HepG2 (cell line): ENCODE results near the gene NTM. TPM values are rescaled to one million over a fixed set of nuclear protein-coding genes. Genes with fewer than 3 reads are reported as not detected.

Experiments
- ATAC-seq: fragments of 200-7000 bp; cut with Tn5 transposase; 3 replicates; pipeline ENCODE4 v1.9.1; 2020; ENCODE audit warnings: mild to moderate bottlenecking, moderate library complexity
- BruUV-seq: library from RNA; stranded (reverse); fragments of 400-500 nt; replicated peaks from 2 replicates; lab custom pipeline; 2021; lab: Mats Ljungman, UMichigan
- CTCF ChIA-PET: fragments of 300-600 bp; formaldehyde crosslinking; extraction: SDS; loops from one replicate; lab custom pipeline; 2021; ENCODE audit warnings: low total read pairs, inconsistent platforms, low intra/inter-chr PET ratio; lab: Yijun Ruan, JAX
- POLR2A ChIA-PET: fragments of 350-600 bp; sonication (Branson Sonifier 250); formaldehyde crosslinking; loops from one replicate; lab custom pipeline; 2020; ENCODE audit warnings: antibody characterized with exemption, inconsistent platforms; lab: Yijun Ruan, JAX
- DNase-seq: peaks from one replicate; pipeline ENCODE4 v3.0.0-alpha.2; 2015; ENCODE audit warnings: low spot score
- FAIRE-seq: peaks from 3 replicates; lab custom pipeline; 2011; peaks lifted over from hg19 to GRCh38; lab: Jason Lieb, UNC
- H2AFZ ChIP-seq: one replicate; pipeline ENCODE4 v1.6.1; 2011; ENCODE audit warnings: low read length, inconsistent platforms
- H3K27ac ChIP-seq: fragments of 300-600 bp; 3 replicates; pipeline ENCODE4 v1.8.0; 2011; ENCODE audit warnings: mixed run types, mild to moderate bottlenecking, mixed read lengths, low read length, inconsistent platforms; ENCODE audit not compliant: insufficient read depth; ENCODE audit errors: extremely low read length
- H3K27me3 ChIP-seq, 2 experiments: fragments of 200-600 bp in 1 of 2; 2 replicates in 1 of 2; 3 replicates in 1 of 2; pipeline versions ENCODE4 v1.6.0 to v1.8.0; 2011; ENCODE audit warnings: low read length in 2 of 2, mild to moderate bottlenecking in 2 of 2, moderate library complexity in 2 of 2, inconsistent platforms in 1 of 2; ENCODE audit not compliant: insufficient read depth in 2 of 2, control insufficient read depth in 1 of 2
- H3K36me3 ChIP-seq, 2 experiments: fragments of 200-600 bp in 1 of 2; replicated peaks in 1 of 2; 2 replicates in 1 of 2; 3 replicates in 1 of 2; pipeline versions ENCODE4 v1.5.1 to v1.8.0; 2011; ENCODE audit warnings: low read length in 2 of 2, inconsistent platforms in 1 of 2; ENCODE audit not compliant: insufficient read depth in 2 of 2, control insufficient read depth in 1 of 2
- H3K4me1 ChIP-seq: 2 replicates; pipeline ENCODE4 v1.5.1; 2012; ENCODE audit warnings: low read length, inconsistent platforms; ENCODE audit not compliant: insufficient read depth
- H3K4me2 ChIP-seq: 2 replicates; pipeline ENCODE4 v1.6.0; 2011; ENCODE audit warnings: low read depth, low read length, inconsistent platforms
- H3K4me3 ChIP-seq, 3 experiments: fragments of 200-600 bp in 1 of 3; sonication (generic), shearing (Covaris generic) in 1 of 3; replicated peaks in 1 of 3; 2 replicates each; pipeline ENCODE4 v1.5.1; 2011 to 2016; ENCODE audit warnings: low read length in 3 of 3, inconsistent platforms in 2 of 3, low read depth in 2 of 3, mild to moderate bottlenecking in 2 of 3, control low read depth in 1 of 3, mixed read lengths in 1 of 3; ENCODE audit not compliant: insufficient read depth in 1 of 3
- H3K79me2 ChIP-seq: one replicate; pipeline ENCODE4 v1.6.1; 2011; ENCODE audit warnings: low read length, inconsistent platforms; ENCODE audit not compliant: insufficient read depth
- H3K9ac ChIP-seq: 2 replicates; pipeline ENCODE4 v1.6.0; 2011; ENCODE audit warnings: mild to moderate bottlenecking, low read depth, low read length, inconsistent platforms; ENCODE audit not compliant: insufficient read depth
- H3K9me3 ChIP-seq: 2 replicates; pipeline ENCODE4 v1.5.1; 2012; ENCODE audit warnings: mild to moderate bottlenecking, low read length
- H4K20me1 ChIP-seq: 2 replicates; pipeline ENCODE4 v1.6.0; 2011; ENCODE audit warnings: inconsistent platforms, mild to moderate bottlenecking, low read length, moderate library complexity; ENCODE audit not compliant: insufficient read depth
- HIVEP1 ChIP-seq: sonication (generic); formaldehyde crosslinking; IDR thresholded peaks from 2 replicates; pipeline ENCODE4 v1.4.0; 2020; ENCODE audit warnings: mild to moderate bottlenecking, missing genetic modification reagents
- KAT2B ChIP-seq: fragments of 150-350 bp; IDR thresholded peaks from 2 replicates; pipeline ENCODE4 v1.6.1; 2014; ENCODE audit warnings: low read depth, low read length, borderline replicate concordance
- NFE2 ChIP-seq: sonication (generic); formaldehyde crosslinking; IDR thresholded peaks from 2 replicates; pipeline ENCODE4 v1.4.0; 2020; ENCODE audit warnings: missing genetic modification reagents
- NR2C2 ChIP-seq: sonication (generic); formaldehyde crosslinking; IDR thresholded peaks from 2 replicates; pipeline ENCODE4 v1.4.0; 2020; ENCODE audit warnings: missing genetic modification reagents, mild to moderate bottlenecking, moderate library complexity, borderline replicate concordance
- PRPF4 ChIP-seq: fragments of 200-400 bp; formaldehyde crosslinking; IDR thresholded peaks from 2 replicates; pipeline ENCODE4 v1.6.1; 2016; ENCODE audit warnings: low read length, low read depth; ENCODE audit not compliant: poor library complexity, severe bottlenecking
- ZNF207 ChIP-seq: fragments of 450-650 bp; IDR thresholded peaks from 2 replicates; pipeline ENCODE4 v1.6.1; 2016; ENCODE audit warnings: antibody characterized with exemption, borderline replicate concordance
- ZNF296 ChIP-seq: sonication (generic); formaldehyde crosslinking; conservative IDR thresholded peaks from 2 replicates; pipeline ENCODE4 v1.5.0; 2020; ENCODE audit warnings: mild to moderate bottlenecking, missing genetic modification reagents
- ZNF552 ChIP-seq: sonication (generic); formaldehyde crosslinking; IDR thresholded peaks from 2 replicates; pipeline ENCODE4 v1.9.0; 2022; ENCODE audit warnings: missing genetic modification reagents, mild to moderate bottlenecking, borderline replicate concordance
- ZNF572 ChIP-seq: sonication (generic); formaldehyde crosslinking; IDR thresholded peaks from 2 replicates; pipeline ENCODE4 v1.5.1; 2020; ENCODE audit warnings: mild to moderate bottlenecking, missing genetic modification reagents
- ZNF644 ChIP-seq: IDR thresholded peaks from 2 replicates; pipeline ENCODE4 v1.6.1; 2016; ENCODE audit warnings: low read depth
- ZNF724P ChIP-seq: sonication (generic); formaldehyde crosslinking; IDR thresholded peaks from 2 replicates; pipeline ENCODE4 v1.8.0; 2022; ENCODE audit warnings: missing genetic modification reagents, borderline replicate concordance
- WGBS: methylation state at CpG from one replicate; pipeline ENCODE4 v1.1.6; 2017; ENCODE audit warnings: low lambda C conversion rate; 5-methylcytosine and 5-hydroxymethylcytosine counted together
- in situ Hi-C: cut with HindIII; loops from 2 replicates; pipeline ENCODE4 v1.10.0; 2017; ENCODE audit warnings: low pct_unique_long_range_greater_than_20kb; ENCODE audit not compliant: extremely low pct_ligation_motif_present
- intact Hi-C: fragments of 100-400 bp; cut with micrococcal nuclease; formaldehyde crosslinking; loops from one replicate; pipeline ENCODE4 v1.10.0; 2022; ENCODE audit not compliant: unreplicated experiment
- polyA plus RNA-seq, 8 experiments: library from polyadenylated mRNA; depleted of rRNA in 3 of 8; stranded (reverse) in 7 of 8; unstranded in 1 of 8; fragments of >200 nt; fragmentation: Illumina TruSeq in 4 of 8; extraction: Trizol in 4 of 8; gene quantifications; 2 replicates each; pipeline versions ENCODE4 v1.2.1 to v1.2.3, GENCODE V29; 2011 to 2016; ENCODE audit warnings: low read depth in 4 of 8, missing spikeins in 1 of 8, mixed read lengths in 1 of 8; ENCODE audit not compliant: insufficient read depth in 1 of 8
- total RNA-seq, 5 experiments: library from RNA; depleted of rRNA; stranded (reverse); fragments of >200 nt; fragmentation: Illumina TruSeq; extraction: Trizol; gene quantifications; 2 replicates each; pipeline ENCODE4 v1.2.3, GENCODE V29; 2016; ENCODE audit warnings: low read depth in 1 of 5
- TF ChIP-seq, protein P1 (sequence below): sonication (generic); formaldehyde crosslinking; IDR thresholded peaks from 2 replicates; pipeline ENCODE4 v1.4.0; 2020; ENCODE audit warnings: missing genetic modification reagents
- TF ChIP-seq, protein P2 (sequence below): sonication (generic); formaldehyde crosslinking; IDR thresholded peaks from 2 replicates; pipeline ENCODE4 v1.5.1; 2020; ENCODE audit warnings: missing genetic modification reagents, mild to moderate bottlenecking, borderline replicate concordance
- TF ChIP-seq, protein P3 (sequence below): sonication (generic); formaldehyde crosslinking; IDR thresholded peaks from 2 replicates; pipeline ENCODE4 v1.5.0; 2020; ENCODE audit warnings: mild to moderate bottlenecking, missing genetic modification reagents

Gene NTM
- total and polyA plus RNA-seq, 2 of the 13 experiments (the other 11 are each of a cell fraction or from before 2014, with no cell fraction given) = not detected

DNA sequence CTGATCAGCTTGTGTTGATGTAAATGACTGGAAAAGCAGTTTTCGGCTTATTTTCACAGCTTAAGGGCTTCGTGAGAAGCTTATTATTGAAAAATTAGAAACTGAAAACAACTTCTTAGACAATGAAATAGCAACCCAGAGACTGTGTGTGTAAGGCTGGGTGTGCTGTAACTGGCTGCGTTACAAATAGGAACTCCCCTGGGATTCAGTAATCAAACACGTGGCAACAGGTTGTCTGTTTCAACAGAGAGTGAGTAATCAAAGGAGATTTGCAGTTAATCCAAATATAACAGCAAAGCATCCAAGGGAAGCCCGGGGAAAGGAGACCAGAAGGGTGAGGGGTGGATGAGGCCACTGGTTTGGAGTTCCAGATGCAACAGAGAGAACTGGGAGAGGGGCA, 19.2 kb downstream of the NTM start:
- no peaks in the 10 kb centered on the region for H3K9me3 ChIP-seq
- in situ Hi-C loops (no loop called here), intact Hi-C loops (no loop called here)
- no peak overlapping the region for H3K4me3 ChIP-seq
- no peak for DNase-seq
- H4K20me1 ChIP-seq = no peaks in the 10 kb centered on the region
- CTCF ChIA-PET = no interaction called here
- no peaks in the 10 kb centered on the region for H3K4me1 ChIP-seq
- no peak for TF ChIP-seq NFE2 (CRISPR knock-in tag)
- TF ChIP-seq ZNF572 = no peak
- TF ChIP-seq, protein P1, sequence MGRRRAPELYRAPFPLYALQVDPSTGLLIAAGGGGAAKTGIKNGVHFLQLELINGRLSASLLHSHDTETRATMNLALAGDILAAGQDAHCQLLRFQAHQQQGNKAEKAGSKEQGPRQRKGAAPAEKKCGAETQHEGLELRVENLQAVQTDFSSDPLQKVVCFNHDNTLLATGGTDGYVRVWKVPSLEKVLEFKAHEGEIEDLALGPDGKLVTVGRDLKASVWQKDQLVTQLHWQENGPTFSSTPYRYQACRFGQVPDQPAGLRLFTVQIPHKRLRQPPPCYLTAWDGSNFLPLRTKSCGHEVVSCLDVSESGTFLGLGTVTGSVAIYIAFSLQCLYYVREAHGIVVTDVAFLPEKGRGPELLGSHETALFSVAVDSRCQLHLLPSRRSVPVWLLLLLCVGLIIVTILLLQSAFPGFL (CRISPR knock-in tag) = no peak
- H2AFZ ChIP-seq = no peak overlapping the region
- no peak for FAIRE-seq
- no peak overlapping the region for H3K27ac ChIP-seq
- no peak overlapping the region for H3K9ac ChIP-seq
- no peaks in the 10 kb centered on the region for H3K36me3 ChIP-seq
- H3K79me2 ChIP-seq = no peaks in the 10 kb centered on the region
- peaks cover 0 to 17% of the 10 kb centered on the region in 2 experiments; a peak in 4 of 5 replicates for H3K27me3 ChIP-seq
- no peak overlapping the region for H3K4me2 ChIP-seq
- WGBS = 8% methylated on average over 5 of the region's 5 CpGs
- POLR2A ChIA-PET = no interaction called here
- ATAC-seq = no peak
- no TSS peak for BruUV-seq

DNA sequence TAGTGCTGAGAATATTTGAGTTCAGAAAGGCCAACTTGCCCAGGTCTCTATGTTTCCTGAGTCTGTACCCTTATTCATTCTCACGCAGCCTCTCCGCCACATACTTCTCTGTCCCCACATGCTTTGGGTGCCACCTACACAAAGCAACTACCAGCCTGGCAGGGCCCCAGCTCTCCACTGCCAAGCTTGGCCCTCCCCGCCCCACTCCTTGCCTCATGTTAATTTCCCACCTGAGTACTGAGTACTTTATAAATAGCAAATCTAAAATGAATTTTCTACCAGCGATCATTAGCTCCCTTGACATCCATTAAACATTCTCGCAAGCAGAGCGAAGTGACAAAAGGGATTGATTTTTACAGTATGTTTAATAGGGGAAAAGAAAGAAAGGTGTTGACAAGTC, 20.8 kb downstream of the NTM start:
- no peak for ATAC-seq
- no TSS peak for BruUV-seq
- no peaks in the 10 kb centered on the region for H3K36me3 ChIP-seq
- no peak for FAIRE-seq
- intact Hi-C loops (no loop called here), in situ Hi-C loops (no loop called here)
- no peak overlapping the region for H3K4me3 ChIP-seq
- POLR2A ChIA-PET = no interaction called here
- CTCF ChIA-PET = no interaction called here
- no peaks in the 10 kb centered on the region for H3K79me2 ChIP-seq
- H3K9me3 ChIP-seq = no peaks in the 10 kb centered on the region
- no peak overlapping the region for H2AFZ ChIP-seq
- WGBS = 69% methylated on average over 6 of the region's 6 CpGs
- H3K4me1 ChIP-seq = no peaks in the 10 kb centered on the region
- H3K27me3 ChIP-seq = peaks cover 0 to 17% of the 10 kb centered on the region in 2 experiments; a peak in 2 of 5 replicates
- no peak for DNase-seq
- no peak overlapping the region for H3K4me2 ChIP-seq
- H3K9ac ChIP-seq = no peak overlapping the region
- H4K20me1 ChIP-seq = no peaks in the 10 kb centered on the region
- H3K27ac ChIP-seq = no peak overlapping the region
- TF ChIP-seq ZNF552 (CRISPR knock-in tag) = no peak
- no peak for TF ChIP-seq NR2C2 (CRISPR knock-in tag)
- TF ChIP-seq PRPF4 = no peak
- no peak for TF ChIP-seq ZNF644 (CRISPR knock-in tag)
- TF ChIP-seq, protein P2, sequence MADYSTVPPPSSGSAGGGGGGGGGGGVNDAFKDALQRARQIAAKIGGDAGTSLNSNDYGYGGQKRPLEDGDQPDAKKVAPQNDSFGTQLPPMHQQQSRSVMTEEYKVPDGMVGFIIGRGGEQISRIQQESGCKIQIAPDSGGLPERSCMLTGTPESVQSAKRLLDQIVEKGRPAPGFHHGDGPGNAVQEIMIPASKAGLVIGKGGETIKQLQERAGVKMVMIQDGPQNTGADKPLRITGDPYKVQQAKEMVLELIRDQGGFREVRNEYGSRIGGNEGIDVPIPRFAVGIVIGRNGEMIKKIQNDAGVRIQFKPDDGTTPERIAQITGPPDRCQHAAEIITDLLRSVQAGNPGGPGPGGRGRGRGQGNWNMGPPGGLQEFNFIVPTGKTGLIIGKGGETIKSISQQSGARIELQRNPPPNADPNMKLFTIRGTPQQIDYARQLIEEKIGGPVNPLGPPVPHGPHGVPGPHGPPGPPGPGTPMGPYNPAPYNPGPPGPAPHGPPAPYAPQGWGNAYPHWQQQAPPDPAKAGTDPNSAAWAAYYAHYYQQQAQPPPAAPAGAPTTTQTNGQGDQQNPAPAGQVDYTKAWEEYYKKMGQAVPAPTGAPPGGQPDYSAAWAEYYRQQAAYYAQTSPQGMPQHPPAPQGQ = no peak
- no peak for TF ChIP-seq ZNF296 (CRISPR knock-in tag)
- TF ChIP-seq, protein P3, sequence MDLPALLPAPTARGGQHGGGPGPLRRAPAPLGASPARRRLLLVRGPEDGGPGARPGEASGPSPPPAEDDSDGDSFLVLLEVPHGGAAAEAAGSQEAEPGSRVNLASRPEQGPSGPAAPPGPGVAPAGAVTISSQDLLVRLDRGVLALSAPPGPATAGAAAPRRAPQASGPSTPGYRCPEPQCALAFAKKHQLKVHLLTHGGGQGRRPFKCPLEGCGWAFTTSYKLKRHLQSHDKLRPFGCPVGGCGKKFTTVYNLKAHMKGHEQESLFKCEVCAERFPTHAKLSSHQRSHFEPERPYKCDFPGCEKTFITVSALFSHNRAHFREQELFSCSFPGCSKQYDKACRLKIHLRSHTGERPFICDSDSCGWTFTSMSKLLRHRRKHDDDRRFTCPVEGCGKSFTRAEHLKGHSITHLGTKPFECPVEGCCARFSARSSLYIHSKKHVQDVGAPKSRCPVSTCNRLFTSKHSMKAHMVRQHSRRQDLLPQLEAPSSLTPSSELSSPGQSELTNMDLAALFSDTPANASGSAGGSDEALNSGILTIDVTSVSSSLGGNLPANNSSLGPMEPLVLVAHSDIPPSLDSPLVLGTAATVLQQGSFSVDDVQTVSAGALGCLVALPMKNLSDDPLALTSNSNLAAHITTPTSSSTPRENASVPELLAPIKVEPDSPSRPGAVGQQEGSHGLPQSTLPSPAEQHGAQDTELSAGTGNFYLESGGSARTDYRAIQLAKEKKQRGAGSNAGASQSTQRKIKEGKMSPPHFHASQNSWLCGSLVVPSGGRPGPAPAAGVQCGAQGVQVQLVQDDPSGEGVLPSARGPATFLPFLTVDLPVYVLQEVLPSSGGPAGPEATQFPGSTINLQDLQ (CRISPR knock-in tag) = no peak
- TF ChIP-seq KAT2B = no peak
- TF ChIP-seq ZNF207 = no peak
- no peak for TF ChIP-seq HIVEP1
- no peak for TF ChIP-seq ZNF724P (CRISPR knock-in tag)
